Activated gamma-delta T cell (primary cell): ENCODE results near the gene BTG1.
"Not testable (repeated sequence)": the region's sequence is repeated elsewhere in the genome, so short reads cannot be mapped to it uniquely, and the experiment has no call there.

ENCODE experiments used
- DNase-seq: peaks from one replicate; lab custom pipeline; 2025; lab: John Stamatoyannopoulos, UW

BTG1 gene

GRCh38 chr12:92149563-92149962, 3.9 kb upstream of the BTG1 start:
- no peak for DNase-seq

DNA sequence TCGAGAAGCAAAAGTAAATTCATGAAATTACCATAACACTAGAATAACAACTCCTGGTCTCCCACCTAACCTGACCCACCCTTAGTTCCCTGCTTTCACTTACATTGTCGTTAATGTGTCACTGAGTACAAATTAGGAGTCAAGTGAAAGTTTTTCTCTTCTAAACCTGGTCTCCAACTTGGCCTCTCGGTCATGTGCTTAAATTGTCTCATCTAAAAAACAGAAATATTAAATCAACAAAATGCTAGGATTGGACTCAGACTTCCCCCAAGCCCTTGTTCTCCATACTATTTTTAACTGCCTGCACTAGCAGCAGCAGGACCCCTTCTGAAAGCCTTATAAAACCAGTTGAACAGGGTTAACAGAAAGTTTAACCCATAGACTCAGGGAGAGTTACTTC, 1.8 kb upstream of the BTG1 start:
- no peak for DNase-seq

GRCh38 chr12:92146497-92147224, 1.0 kb upstream of the BTG1 start:
- no peak for DNase-seq

- DNase-seq, result no peak
Observed at GRCh38 chr12:92145481-92145730, 240 bp downstream of the BTG1 start.

- peak; percentile 34 for DNase-seq
Observed at GRCh38 chr12:92144631-92145480, 790 bp downstream of the BTG1 start.

DNA sequence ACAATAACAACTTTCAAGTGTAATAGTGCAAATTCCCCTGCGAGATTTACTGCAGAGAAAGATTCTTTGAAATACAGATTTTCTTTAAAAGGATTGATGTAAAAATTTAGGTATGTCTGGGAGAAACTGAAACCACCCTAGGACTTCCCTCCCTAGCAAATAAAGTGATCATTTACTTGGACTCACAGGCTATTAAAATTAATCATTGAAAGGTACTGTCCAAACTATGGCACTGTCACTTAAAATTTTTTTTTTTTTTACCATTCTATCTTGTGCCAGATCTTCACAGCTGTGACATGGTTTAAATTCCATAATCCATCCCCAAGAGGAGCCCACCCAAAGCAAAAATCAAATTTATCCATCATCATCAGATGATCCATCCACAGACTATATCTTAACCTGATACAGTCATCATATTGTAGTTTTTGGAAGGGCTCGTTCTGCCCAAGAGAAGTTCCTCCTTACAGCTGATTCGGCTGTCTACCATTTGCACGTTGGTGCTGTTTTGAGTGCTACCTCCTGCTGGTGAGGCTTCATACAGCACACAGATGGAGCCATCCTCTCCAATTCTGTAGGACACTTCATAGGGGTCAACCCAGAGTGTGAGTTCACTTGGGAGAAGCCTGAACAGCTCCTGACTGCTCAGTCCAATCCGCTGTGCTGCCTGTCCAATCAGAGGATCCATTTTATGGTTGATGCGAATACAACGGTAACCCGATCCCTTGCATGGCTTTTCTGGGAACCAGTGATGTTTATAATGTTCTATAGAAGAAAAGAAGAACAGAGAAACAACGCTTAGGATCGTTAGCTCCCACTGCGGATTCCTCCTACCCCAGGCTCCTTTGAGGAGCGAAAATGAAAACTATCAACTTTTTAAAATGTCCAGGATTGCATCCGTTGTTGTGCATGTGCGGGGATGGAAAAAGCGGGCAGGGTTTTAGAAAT, 1.7 kb downstream of the BTG1 start:
- no peak for DNase-seq

DNA sequence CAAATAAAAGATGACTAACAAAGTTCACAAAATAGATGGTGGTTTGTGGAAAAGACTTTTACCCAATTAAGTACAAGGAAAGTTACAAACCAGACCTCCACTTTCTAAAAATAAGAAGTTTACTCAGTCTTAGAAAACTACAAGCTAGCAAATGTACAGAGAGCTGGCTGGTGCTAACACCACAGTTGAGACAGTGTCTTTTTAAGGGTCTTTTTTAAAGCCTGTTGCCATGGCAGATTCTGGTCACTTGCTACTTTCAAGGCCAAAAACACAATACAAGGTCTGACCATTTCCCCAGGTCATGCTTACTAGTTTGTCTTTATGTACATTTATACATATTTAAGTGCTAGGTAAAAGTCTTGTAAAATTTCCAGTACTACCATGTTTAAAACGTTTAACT, 2.4 kb downstream of the BTG1 start:
- DNase-seq, result no peak

GRCh38 chr12:92142251-92142926, 3.3 kb downstream of the BTG1 start:
- no peak for DNase-seq

GRCh38 chr12:92141591-92142121, 4.0 kb downstream of the BTG1 start:
- no peak for DNase-seq

GRCh38 chr12:92140896-92141536, 4.6 kb downstream of the BTG1 start:
- no peak for DNase-seq

DNA sequence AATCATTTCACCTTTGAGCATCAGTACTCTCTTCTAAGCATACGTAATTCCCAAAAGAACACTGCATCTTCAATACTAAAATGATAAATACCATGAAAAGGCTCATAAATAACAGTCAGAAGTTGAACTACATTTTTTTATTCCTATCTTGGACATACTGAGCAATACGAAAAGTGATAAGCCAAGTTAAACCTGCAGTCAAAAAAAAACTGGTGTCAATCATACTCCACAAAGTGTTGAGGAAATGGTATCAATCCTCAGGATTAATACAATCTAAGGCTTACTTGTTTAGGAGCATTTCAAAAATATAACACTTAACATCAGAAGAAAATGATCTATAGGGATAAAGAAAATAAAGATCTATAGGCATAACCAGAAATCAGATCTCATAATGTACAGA, 5.5 kb downstream of the BTG1 start:
- DNase-seq, result no peak

- no peak for DNase-seq
Observed at GRCh38 chr12:92139634-92140150, 6.0 kb downstream of the BTG1 start.

DNA sequence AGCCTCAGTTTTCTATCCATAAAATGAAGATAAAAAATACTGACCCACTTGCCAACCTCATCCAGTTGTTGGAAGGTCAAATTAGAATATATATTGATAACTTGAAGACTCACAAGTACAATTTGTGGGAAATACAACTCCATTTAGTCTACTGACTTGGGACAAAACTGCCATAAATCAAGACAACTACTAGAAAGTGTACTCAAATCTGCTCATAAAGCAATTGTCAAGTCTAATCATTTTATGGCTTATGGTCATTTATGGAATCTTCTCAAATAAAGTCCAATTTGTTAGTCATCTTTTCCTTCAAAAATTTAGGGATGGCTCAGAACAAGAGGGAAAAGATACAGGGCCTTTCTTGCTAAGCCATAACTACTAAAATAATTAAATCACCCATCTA, 7.0 kb downstream of the BTG1 start:
- DNase-seq, result no peak

DNA sequence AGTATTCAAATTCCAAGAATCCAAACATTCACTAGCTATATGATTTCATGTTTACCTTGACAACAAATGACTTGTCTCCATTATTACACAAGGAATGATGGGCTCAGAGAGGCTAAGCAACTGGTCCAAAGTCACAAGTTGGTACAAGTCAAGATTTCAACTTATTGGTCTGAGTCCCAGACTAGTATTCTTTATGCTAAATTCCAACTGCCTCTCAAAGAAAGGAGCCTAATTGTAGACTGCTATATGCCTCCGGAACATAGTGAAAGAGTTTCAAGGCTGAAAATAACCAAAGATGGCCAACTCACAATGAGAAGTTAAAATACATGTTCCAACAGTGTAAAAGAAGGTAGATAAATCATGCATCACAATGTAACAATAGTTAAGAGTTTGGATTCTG, 7.5 kb downstream of the BTG1 start:
- no peak for DNase-seq

DNA sequence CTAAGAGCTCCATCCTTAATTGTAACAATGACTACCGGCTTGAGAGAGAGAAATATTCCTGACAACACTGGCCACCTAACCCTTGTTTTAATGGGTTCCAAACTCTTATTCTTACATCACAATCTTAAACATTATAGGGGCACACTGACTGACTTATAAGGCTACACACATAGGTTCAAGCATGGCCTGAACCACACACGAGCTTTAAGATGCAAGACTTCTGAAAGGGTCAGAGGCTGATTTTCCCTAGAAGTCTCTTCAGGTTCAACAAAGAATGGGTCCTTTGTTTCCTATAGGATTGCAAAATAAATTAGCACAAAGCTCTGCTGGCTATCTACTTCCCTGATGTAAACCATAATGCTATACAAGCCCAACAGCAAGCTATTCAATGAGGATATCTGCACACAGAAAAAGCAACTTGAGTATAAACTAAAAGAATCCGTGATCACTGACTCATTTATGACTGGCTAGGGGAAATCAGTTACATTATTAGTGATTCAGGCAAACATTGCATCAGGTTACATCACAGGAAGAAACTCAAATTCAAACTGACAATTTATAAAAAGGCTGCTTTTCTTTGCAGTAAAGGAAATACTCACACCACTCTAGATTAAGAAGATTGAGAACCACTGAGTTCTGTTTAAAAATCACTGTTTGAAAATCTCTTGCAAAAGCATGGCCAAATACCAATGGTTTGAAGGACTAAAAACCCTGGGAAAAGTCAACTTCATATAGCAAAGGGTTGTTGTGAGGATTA, 8.5 kb downstream of the BTG1 start:
- no peak for DNase-seq

GRCh38 chr12:92136026-92136730, 9.5 kb downstream of the BTG1 start:
- no peak for DNase-seq

- not testable (repeated sequence) for DNase-seq
Observed at GRCh38 chr12:92135541-92135940, 10.1 kb downstream of the BTG1 start.

GRCh38 chr12:92134638-92135274, 10.9 kb downstream of the BTG1 start:
- no peak for DNase-seq
